Lower leg skin (tissue), 4 donors: ENCODE measurements around the gene WWOX. TPM values are rescaled to one million over a fixed set of nuclear protein-coding genes. Genes with fewer than 3 reads are reported as not detected.

Source experiments
- DNase-seq, 2 donors: peaks; one replicate each; pipeline ENCODE4 v3.0.0-alpha.2; 2019; ENCODE audit warnings: low spot score in 2 of 2
- H3K4me3 ChIP-seq: fragments of 200-600 bp; sonication (generic); 2 replicates; pipeline ENCODE4 v1.5.1; 2017; ENCODE audit warnings: mild to moderate bottlenecking, low read depth; ENCODE audit not compliant: poor library complexity, severe bottlenecking
- CTCF ChIP-seq, 3 donors: fragments of 450-650 bp; IDR thresholded peaks; one replicate each; pipeline ENCODE4 v1.5.1; 2016; ENCODE audit warnings: antibody characterized with exemption in 3 of 3, mild to moderate bottlenecking in 3 of 3, moderate library complexity in 2 of 3
- POLR2A ChIP-seq, 2 donors: fragments of 450-650 bp; IDR thresholded peaks; one replicate each; pipeline ENCODE4 v1.6.1; 2016 to 2017; ENCODE audit warnings: antibody characterized with exemption in 2 of 2, mild to moderate bottlenecking in 1 of 2, moderate library complexity in 1 of 2
- WGBS, 2 donors: methylation state at CpG; one replicate each; pipeline ENCODE4 v1.1.5; 2018; 5-methylcytosine and 5-hydroxymethylcytosine counted together
- intact Hi-C: fragments of 100-400 bp; cut with DNase I; formaldehyde crosslinking; loops from one replicate; pipeline ENCODE4 v1.15.0; 2023; ENCODE audit warnings: low total_unique reads
- total RNA-seq, 4 donors: library from RNA; depleted of rRNA; stranded (reverse); fragments of >200 nt; gene quantifications; one replicate each; pipeline ENCODE4 v1.1.0, GENCODE V29; 2016

The WWOX gene
- total RNA-seq, 4 donors from 2014 or later: 21.0 to 82.7 (median 36.1) TPM

- 71 to 72% methylated on average over 5 of the region's 5 CpGs for WGBS, 2 donors
- intact Hi-C loops: no loop called here
- no peak overlapping the region for H3K4me3 ChIP-seq
- DNase-seq: no peak
- TF ChIP-seq CTCF (IDR thresholded peaks at IDR 0.05) (no peak), POLR2A (IDR thresholded peaks at IDR 0.05) (no peak)
These were observed 700.0 kb downstream of the WWOX start for GRCh38 chr16:78799429-78799828.

- 81 to 93% methylated on average over 3 of the region's 3 CpGs for WGBS, 2 donors
- TF ChIP-seq CTCF (IDR thresholded peaks at IDR 0.05) (no peak), POLR2A (IDR thresholded peaks at IDR 0.05) (no peak)
- intact Hi-C loops: no loop called here
- no peak for DNase-seq
- H3K4me3 ChIP-seq: no peak overlapping the region
These were observed 701.1 kb downstream of the WWOX start for GRCh38 chr16:78800523-78800922.

- TF ChIP-seq POLR2A (IDR thresholded peaks at IDR 0.05) (no peak), CTCF (IDR thresholded peaks at IDR 0.05) (no peak)
- no peak overlapping the region for H3K4me3 ChIP-seq
- intact Hi-C loops: no loop called here
- WGBS, 2 donors: 73 to 74% methylated on average over 13 of the region's 13 CpGs
- no peak for DNase-seq
These were observed 704.7 kb downstream of the WWOX start for GRCh38 chr16:78804058-78804735.

- TF ChIP-seq CTCF (IDR thresholded peaks at IDR 0.05): no peak
- no peak for TF ChIP-seq POLR2A (IDR thresholded peaks at IDR 0.05)
- intact Hi-C loops: no loop called here
- DNase-seq: no peak
- no peak overlapping the region for H3K4me3 ChIP-seq
- WGBS, 2 donors: 77 to 78% methylated on average over 5 of the region's 5 CpGs
These were observed 706.1 kb downstream of the WWOX start for GRCh38 chr16:78805556-78805955.

- no peak overlapping the region for H3K4me3 ChIP-seq
- TF ChIP-seq POLR2A (IDR thresholded peaks at IDR 0.05): no peak
- TF ChIP-seq CTCF (IDR thresholded peaks at IDR 0.05): no peak
- intact Hi-C loops: no loop called here
- no peak for DNase-seq
- WGBS, 2 donors: 78 to 94% methylated on average over 2 of the region's 2 CpGs
These were observed 711.8 kb downstream of the WWOX start for GRCh38 chr16:78811247-78811646.

- 97 to 99% methylated on average over 6 of the region's 6 CpGs for WGBS, 2 donors
- intact Hi-C loops: no loop called here
These were observed 713.1 kb downstream of the WWOX start for GRCh38 chr16:78812582-78812981.

More at GRCh38 chr16:78812582-78812981, 713.1 kb downstream of the WWOX start:
- H3K4me3 ChIP-seq: no peak overlapping the region
- no peak for TF ChIP-seq CTCF (IDR thresholded peaks at IDR 0.05)
- TF ChIP-seq POLR2A (IDR thresholded peaks at IDR 0.05): no peak
- DNase-seq: no peak
